ENCODE results near the gene ZBED5.

DNA sequence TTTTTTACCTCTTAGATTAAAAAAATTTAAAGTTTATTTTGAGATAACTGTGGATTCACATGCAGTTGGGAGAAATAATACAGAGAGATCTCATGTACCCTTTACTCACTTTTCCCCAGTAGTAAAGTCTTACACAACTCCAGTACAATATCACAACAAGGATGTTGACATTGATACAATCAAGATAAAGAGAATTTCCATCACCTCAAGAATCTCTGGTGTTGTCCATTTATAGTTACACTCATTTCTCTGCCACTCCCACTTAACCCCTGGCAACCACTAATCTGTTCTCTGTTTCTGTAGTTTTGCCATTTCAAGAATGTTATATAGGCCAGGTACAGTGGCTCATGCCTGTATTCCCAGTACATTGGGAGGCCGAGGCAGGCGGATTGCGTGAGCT is 10.5 kb upstream of the ZBED5 start:
- TF ChIP-seq POLR2AphosphoS5 (IDR thresholded peaks at IDR 0.05) = no peak
- TF ChIP-seq, protein P1, sequence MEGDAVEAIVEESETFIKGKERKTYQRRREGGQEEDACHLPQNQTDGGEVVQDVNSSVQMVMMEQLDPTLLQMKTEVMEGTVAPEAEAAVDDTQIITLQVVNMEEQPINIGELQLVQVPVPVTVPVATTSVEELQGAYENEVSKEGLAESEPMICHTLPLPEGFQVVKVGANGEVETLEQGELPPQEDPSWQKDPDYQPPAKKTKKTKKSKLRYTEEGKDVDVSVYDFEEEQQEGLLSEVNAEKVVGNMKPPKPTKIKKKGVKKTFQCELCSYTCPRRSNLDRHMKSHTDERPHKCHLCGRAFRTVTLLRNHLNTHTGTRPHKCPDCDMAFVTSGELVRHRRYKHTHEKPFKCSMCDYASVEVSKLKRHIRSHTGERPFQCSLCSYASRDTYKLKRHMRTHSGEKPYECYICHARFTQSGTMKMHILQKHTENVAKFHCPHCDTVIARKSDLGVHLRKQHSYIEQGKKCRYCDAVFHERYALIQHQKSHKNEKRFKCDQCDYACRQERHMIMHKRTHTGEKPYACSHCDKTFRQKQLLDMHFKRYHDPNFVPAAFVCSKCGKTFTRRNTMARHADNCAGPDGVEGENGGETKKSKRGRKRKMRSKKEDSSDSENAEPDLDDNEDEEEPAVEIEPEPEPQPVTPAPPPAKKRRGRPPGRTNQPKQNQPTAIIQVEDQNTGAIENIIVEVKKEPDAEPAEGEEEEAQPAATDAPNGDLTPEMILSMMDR (IDR thresholded peaks at IDR 0.05) = no peak
- no peak for TF ChIP-seq POLR2A (IDR thresholded peaks at IDR 0.05)
- TF ChIP-seq EP300 (IDR thresholded peaks at IDR 0.05) = no peak

All from stomach (tissue), 4 donors.